ENCODE data around the gene C4orf46.

GRCh38 chr4:158704274-158704673 lies 32.6 kb upstream of the C4orf46 start:
- TF ChIP-seq CTCF (IDR thresholded peaks at IDR 0.05) (no peak), POLR2A (IDR thresholded peaks at IDR 0.05) (no peak)
